GM18907 (cell line): ENCODE data around the gene AGBL3.
A peak's percentile ranks its signal among the peaks of the same experiment; 100 is the strongest.

Source experiments
- ATAC-seq: cut with Tn5 transposase; IDR thresholded peaks from one replicate; pipeline ENCODE4 v1.9.1; 2021; ENCODE audit warnings: mild to moderate bottlenecking, moderate library complexity; ENCODE audit not compliant: unreplicated experiment

The AGBL3 gene

GRCh38 chr7:134986363-134987251 is at the start of gene AGBL3:
Gene AGBL3, plus strand, starts transcription at chr7:134986508. Its CDS starts 1,426 bp downstream, at chr7:134987934.
- peak; percentile 95 for ATAC-seq

- ATAC-seq, result no peak
Measured at GRCh38 chr7:134936893-134937510, 49.3 kb upstream of the AGBL3 start.

- ATAC-seq, result no peak
Measured at GRCh38 chr7:134938141-134938540, 48.2 kb upstream of the AGBL3 start.

GRCh38 chr7:134939136-134939535 is 47.2 kb upstream of the AGBL3 start:
- no peak for ATAC-seq

GRCh38 chr7:134940729-134941128 is 45.6 kb upstream of the AGBL3 start:
- ATAC-seq, result no peak

- ATAC-seq, result no peak
Measured at GRCh38 chr7:134941185-134941900, 45.0 kb upstream of the AGBL3 start.

- no peak for ATAC-seq
Measured at GRCh38 chr7:134941952-134942351, 44.4 kb upstream of the AGBL3 start.

- no peak for ATAC-seq
Measured at GRCh38 chr7:134942690-134943466, 43.4 kb upstream of the AGBL3 start.

GRCh38 chr7:134943785-134944400 is 42.4 kb upstream of the AGBL3 start:
- peak; percentile 76 for ATAC-seq

GRCh38 chr7:134945691-134946090 is 40.6 kb upstream of the AGBL3 start:
- no peak for ATAC-seq

- ATAC-seq, result no peak
Measured at GRCh38 chr7:134946260-134946659, 40.0 kb upstream of the AGBL3 start.

- no peak for ATAC-seq
Measured at GRCh38 chr7:134947329-134947728, 39.0 kb upstream of the AGBL3 start.

GRCh38 chr7:134947831-134948230 is 38.5 kb upstream of the AGBL3 start:
- no peak for ATAC-seq

- ATAC-seq, result no peak
Measured at GRCh38 chr7:134948246-134948645, 38.1 kb upstream of the AGBL3 start.

- no peak for ATAC-seq
Measured at GRCh38 chr7:134948736-134949135, 37.6 kb upstream of the AGBL3 start.

GRCh38 chr7:134949171-134949570 is 37.1 kb upstream of the AGBL3 start:
- ATAC-seq, result no peak

GRCh38 chr7:134954197-134955082 is 31.9 kb upstream of the AGBL3 start:
- no peak for ATAC-seq

- no peak for ATAC-seq
Measured at GRCh38 chr7:134957005-134957404, 29.3 kb upstream of the AGBL3 start.

- ATAC-seq, result no peak
Measured at GRCh38 chr7:134959810-134960209, 26.5 kb upstream of the AGBL3 start.
